ENCODE data around the gene ADH1C.
"Not testable (repeated sequence)": the region's sequence is repeated elsewhere in the genome, so short reads cannot be mapped to it uniquely, and the experiment has no call there.

The ADH1C gene

DNA sequence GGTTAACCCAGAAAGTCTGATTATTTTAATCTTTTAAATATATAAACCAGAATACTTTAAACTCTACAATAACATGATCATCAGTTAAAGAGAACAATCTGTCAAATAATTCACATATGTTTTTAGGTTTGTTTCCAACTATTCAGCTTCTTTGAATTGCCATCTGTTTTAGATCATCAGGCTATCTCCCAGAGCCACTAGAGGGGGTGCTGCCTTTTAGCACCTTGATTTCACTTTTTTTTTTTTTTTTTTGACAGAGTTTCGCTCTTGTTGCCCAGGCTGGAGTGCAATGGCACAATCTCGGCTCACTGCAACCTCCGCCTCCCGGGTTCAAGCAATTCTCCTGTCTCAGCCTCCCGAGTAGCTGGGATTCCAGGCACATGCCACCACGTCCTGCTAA is 24.8 kb upstream of the ADH1C start:
- not testable (repeated sequence) for H3K27me3 Mint-ChIP-seq (ENCODE audit: low read depth); H3K4me3 Mint-ChIP-seq; DNase-seq (ENCODE audit: low spot score); H3K4me1 Mint-ChIP-seq (ENCODE audit: low read depth); H3K27ac Mint-ChIP-seq; H3K36me3 Mint-ChIP-seq (ENCODE audit: low read depth); H3K9me3 Mint-ChIP-seq

DNA sequence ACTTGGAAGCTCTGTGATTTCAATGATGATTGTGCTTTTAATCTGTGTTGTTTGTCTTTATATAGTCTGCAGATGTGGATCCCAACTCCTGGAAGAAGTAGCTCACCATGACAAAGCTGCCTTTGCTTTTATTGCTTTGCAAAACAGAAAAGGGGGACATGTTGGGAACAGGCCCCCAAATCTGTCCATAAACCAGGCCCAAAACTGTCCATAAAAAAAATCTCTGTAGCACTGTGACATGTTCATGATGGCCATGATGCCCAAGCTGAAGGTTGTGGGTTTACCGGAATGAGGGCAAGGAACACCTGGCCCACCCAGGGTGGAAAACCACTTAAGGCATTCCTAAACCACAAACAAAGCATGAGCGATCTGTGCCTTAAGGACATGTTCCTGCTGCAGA is 19.9 kb upstream of the ADH1C start:
- not testable (repeated sequence) for H3K4me3 Mint-ChIP-seq; H3K4me1 Mint-ChIP-seq (ENCODE audit: low read depth); H3K27ac Mint-ChIP-seq; DNase-seq (ENCODE audit: low spot score); H3K27me3 Mint-ChIP-seq (ENCODE audit: low read depth); H3K36me3 Mint-ChIP-seq (ENCODE audit: low read depth); H3K9me3 Mint-ChIP-seq

DNA sequence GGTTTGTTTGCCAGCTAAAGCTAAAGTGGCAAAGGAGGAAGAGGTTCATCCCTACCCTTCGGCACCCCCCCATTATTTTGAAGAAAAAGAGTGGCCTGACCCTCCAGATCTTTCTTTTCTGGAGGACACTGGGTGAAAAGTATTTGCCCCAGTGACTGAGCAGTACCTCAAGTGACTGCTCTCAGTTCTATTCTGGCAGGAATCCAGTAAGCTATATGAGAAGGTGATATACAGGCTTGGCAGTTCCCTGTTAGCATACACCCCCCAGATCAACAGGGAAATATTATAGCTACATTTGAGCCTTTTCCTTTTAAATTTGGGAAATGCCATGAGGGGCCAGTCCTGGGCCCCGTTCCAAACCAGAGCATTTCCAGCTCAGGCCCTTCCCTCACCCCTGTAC is 15.3 kb upstream of the ADH1C start:
- not testable (repeated sequence) for DNase-seq (ENCODE audit: low spot score); H3K36me3 Mint-ChIP-seq (ENCODE audit: low read depth); H3K4me3 Mint-ChIP-seq; H3K9me3 Mint-ChIP-seq; H3K4me1 Mint-ChIP-seq (ENCODE audit: low read depth); H3K27ac Mint-ChIP-seq; H3K27me3 Mint-ChIP-seq (ENCODE audit: low read depth)

DNA sequence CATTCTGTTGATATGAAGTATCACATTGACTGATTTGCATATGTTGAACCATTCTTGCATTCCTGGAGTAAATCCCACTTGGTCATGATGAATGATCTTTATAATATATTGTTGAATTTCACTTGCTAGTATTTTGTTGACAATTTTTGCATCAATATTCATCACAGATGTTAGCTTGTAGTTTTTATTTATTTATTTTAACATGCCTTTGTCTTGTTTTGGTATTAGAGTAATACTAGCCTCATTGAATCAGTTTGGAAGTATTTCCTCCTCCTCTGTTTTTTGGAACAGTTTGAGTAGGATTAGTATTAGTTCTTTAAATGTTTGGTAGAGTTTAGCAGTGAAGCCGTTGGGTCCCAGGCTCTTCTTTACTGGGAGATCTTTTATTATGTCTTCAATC is 13.9 kb upstream of the ADH1C start:
- H3K27me3 Mint-ChIP-seq (ENCODE audit: low read depth), result peaks cover 2% of the 10 kb centered on the region
- no peak overlapping the region for H3K4me3 Mint-ChIP-seq
- no peaks in the 10 kb centered on the region for H3K4me1 Mint-ChIP-seq (ENCODE audit: low read depth)
- H3K36me3 Mint-ChIP-seq (ENCODE audit: low read depth), result no peaks in the 10 kb centered on the region
- no peak for DNase-seq (ENCODE audit: low spot score)
- H3K27ac Mint-ChIP-seq, result no peak overlapping the region
- H3K9me3 Mint-ChIP-seq, result no peaks in the 10 kb centered on the region

DNA sequence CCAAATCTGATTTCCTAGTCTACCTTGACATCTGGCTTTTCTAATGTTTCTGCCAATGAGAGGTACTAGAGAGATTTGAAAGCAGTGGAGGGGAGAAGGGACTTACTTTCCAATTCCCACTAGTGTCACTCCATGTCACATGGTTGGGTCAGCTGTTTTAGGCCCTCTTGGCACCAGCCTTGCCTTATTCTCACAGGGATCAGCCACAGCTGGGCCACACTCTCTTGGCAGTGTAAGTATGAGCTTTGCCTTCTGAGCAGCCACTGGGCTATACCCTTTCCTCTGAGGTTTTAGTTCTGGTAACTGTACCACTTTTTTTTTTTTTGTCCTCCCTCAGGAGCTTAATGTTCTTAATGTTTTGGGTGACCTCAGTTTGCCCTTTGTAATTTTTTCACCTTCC is 10.2 kb upstream of the ADH1C start:
- no peak for DNase-seq (ENCODE audit: low spot score)
- Mint-ChIP-seq H3K9me3 (no peaks in the 10 kb centered on the region), H3K27me3 (ENCODE audit: low read depth) (no peaks in the 10 kb centered on the region), H3K36me3 (ENCODE audit: low read depth) (no peaks in the 10 kb centered on the region), H3K27ac (no peak overlapping the region), H3K4me3 (no peak overlapping the region), H3K4me1 (ENCODE audit: low read depth) (no peaks in the 10 kb centered on the region)

DNA sequence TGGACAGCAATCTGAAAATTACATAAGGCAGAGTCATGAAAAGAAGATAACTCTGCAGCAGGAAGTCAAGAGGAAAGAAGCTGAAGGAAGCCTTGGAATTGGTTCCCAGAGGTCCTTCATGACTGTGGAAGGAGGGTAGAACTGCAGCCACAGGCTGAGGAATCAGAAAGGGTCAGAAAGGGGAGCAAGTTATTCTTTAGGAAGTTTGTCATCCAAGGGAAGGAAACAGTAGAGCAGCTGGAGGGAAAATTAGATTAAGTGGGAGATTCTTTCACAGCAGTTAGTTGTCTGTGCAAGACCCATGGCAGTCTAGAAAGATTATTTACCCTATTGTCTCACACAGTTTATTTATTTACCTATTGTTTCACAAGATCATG is 9.3 kb upstream of the ADH1C start:
- H3K4me1 Mint-ChIP-seq (ENCODE audit: low read depth), result no peaks in the 10 kb centered on the region
- DNase-seq (ENCODE audit: low spot score), result no peak
- no peaks in the 10 kb centered on the region for H3K27me3 Mint-ChIP-seq (ENCODE audit: low read depth)
- no peaks in the 10 kb centered on the region for H3K9me3 Mint-ChIP-seq
- H3K36me3 Mint-ChIP-seq (ENCODE audit: low read depth), result no peaks in the 10 kb centered on the region
- no peak overlapping the region for H3K4me3 Mint-ChIP-seq
- H3K27ac Mint-ChIP-seq, result no peak overlapping the region

DNA sequence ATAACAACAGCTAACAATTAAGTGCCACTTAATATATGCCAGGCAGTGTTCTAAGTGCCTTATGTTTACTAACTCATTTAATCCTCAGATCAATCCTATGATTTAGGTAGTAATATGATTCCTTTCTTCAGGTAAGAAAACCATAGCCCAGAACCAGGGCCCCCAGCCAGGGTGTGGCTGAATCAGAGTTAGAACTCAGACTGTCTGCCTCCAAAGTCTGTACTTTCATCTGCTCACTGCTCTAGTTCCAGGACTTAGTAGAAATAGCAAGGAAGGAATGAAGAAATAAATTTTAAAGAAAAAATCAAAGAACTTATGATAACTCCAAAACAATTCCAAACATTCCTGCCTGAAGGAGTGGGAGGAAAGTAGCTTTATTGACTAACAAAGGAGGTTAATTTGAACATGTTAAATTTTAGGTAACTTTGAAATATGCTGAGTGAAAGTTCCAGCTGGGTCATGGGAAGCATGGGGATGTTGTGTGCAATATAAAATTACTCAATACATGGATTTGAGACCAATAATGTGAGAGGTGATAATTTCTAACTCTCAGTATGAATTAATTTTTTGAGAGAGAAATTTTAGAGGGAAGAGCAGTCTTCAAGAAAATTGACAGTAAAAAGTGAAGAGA is 8.8 kb upstream of the ADH1C start:
- peaks cover 3% of the 10 kb centered on the region for H3K9me3 Mint-ChIP-seq
- H3K36me3 Mint-ChIP-seq (ENCODE audit: low read depth), result no peaks in the 10 kb centered on the region
- DNase-seq (ENCODE audit: low spot score), result no peak

DNA sequence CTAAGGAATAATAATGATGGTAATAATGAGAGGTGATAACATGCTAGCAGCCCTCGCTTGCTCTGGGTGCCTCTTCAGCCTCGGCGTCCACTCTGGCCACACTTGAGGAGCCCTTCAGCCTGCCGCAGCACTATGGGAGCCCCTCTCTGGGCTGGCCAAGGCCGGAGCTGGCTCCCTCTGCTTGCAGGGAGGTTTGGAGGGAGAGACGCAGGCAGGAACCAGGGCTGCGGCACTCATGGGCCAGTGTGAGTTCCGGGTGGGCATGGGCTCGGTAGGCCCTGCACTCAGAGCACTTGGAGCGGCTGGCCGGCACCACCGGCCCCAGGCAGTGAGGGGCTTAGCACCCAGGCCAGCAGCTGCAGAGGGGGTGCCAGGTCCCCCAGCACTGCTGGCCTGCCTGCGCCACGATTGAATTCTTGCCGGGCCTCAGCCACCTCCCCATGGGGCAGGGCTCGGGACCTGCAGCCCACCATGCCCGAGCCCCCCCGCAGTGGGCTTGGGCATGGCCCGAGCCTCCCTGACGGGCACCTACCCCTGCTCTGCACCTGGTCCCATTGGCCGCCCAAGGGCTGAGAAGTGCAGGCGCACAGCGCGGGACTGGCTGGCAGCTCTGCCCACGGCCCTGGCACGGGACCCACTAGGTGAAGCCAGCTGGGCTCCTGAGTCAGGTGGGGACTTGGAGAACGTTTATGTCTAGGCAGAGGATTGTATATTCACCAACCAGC is 7.1 kb upstream of the ADH1C start:
- Mint-ChIP-seq H3K27ac (no peak overlapping the region), H3K27me3 (ENCODE audit: low read depth) (peaks cover 2% of the 10 kb centered on the region), H3K36me3 (ENCODE audit: low read depth) (no peaks in the 10 kb centered on the region), H3K4me3 (no peak overlapping the region), H3K9me3 (peaks cover 17% of the 10 kb centered on the region), H3K4me1 (ENCODE audit: low read depth) (peaks cover 9% of the 10 kb centered on the region)
- no peak for DNase-seq (ENCODE audit: low spot score)

More for the DNA sequence above, 8.8 kb upstream of the ADH1C start:
- no peak overlapping the region for H3K27ac Mint-ChIP-seq
- H3K27me3 Mint-ChIP-seq (ENCODE audit: low read depth), result peaks cover 2% of the 10 kb centered on the region
- peaks cover 3% of the 10 kb centered on the region for H3K4me1 Mint-ChIP-seq (ENCODE audit: low read depth)
- H3K4me3 Mint-ChIP-seq, result no peak overlapping the region

DNA sequence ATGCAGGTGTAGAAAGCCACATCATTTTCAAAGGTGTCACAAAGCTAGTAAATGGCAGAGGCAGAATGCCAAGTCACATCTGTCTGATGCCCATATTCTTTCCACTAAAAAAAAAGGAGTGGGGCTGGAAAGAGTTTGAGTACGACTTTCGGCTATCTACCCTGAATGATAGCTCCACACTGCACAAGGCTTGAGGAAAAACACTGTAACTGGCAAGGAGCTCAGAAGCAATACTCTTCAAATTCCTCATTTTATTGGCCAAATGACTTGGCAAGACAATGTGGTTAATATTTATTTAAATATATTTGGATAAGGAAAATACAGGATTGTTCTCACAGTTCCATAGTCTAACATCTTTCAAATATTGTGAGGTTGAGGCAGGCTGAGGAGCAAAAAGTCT is 5.4 kb upstream of the ADH1C start:
- no peaks in the 10 kb centered on the region for H3K36me3 Mint-ChIP-seq (ENCODE audit: low read depth)
- peaks cover 2% of the 10 kb centered on the region for H3K27me3 Mint-ChIP-seq (ENCODE audit: low read depth)
- H3K9me3 Mint-ChIP-seq, result peaks cover 24% of the 10 kb centered on the region
- peaks cover 9% of the 10 kb centered on the region for H3K4me1 Mint-ChIP-seq (ENCODE audit: low read depth)
- DNase-seq (ENCODE audit: low spot score), result no peak
- H3K4me3 Mint-ChIP-seq, result no peak overlapping the region
- no peak overlapping the region for H3K27ac Mint-ChIP-seq

DNA sequence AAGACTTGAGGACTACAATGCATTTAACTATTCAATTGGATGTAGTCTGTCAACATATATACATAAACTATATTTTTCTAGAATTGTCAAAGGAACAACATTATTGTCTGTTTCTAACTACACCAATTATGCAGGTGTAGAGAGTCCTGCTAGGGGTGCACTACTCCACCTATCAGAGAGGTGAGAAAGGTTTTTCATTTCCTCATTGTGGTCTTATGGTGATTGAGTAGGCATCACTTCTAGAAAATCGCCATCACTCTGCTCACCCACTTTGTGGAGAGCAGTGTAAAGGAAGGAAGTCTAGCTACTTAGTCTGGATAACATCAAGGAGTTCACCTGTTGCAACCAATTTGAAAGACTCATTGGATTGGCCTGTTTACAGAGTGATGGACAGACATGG is 4.4 kb upstream of the ADH1C start:
- Mint-ChIP-seq H3K4me3 (no peak overlapping the region), H3K27ac (no peak overlapping the region), H3K36me3 (ENCODE audit: low read depth) (no peaks in the 10 kb centered on the region), H3K27me3 (ENCODE audit: low read depth) (peaks cover 2% of the 10 kb centered on the region), H3K9me3 (peaks cover 24% of the 10 kb centered on the region), H3K4me1 (ENCODE audit: low read depth) (peaks cover 9% of the 10 kb centered on the region)
- DNase-seq (ENCODE audit: low spot score), result no peak

DNA sequence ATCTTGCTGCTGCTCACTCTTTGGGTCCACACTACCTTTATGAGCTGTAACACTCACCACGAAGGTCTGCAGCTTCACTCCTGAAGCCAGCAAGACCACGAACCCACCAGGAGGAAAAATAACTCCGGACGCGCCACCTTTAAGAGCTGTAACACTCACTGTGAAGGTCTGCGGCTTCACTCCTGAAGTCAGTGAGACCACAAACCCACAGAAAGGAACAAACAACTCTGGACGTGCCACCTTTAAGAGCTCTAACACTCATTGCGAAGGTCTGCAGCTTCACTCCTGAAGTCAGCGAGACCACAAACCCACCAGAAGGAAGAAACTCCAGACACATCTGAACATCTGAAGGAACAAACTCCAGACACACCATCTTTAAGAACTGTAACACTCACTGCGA is 3.6 kb upstream of the ADH1C start:
- Mint-ChIP-seq H3K4me3 (peak overlapping the region; percentile 28), H3K9me3 (peaks cover 24% of the 10 kb centered on the region)
- not testable (repeated sequence) for H3K27me3 Mint-ChIP-seq (ENCODE audit: low read depth); H3K27ac Mint-ChIP-seq; DNase-seq (ENCODE audit: low spot score); H3K4me1 Mint-ChIP-seq (ENCODE audit: low read depth); H3K36me3 Mint-ChIP-seq (ENCODE audit: low read depth)

DNA sequence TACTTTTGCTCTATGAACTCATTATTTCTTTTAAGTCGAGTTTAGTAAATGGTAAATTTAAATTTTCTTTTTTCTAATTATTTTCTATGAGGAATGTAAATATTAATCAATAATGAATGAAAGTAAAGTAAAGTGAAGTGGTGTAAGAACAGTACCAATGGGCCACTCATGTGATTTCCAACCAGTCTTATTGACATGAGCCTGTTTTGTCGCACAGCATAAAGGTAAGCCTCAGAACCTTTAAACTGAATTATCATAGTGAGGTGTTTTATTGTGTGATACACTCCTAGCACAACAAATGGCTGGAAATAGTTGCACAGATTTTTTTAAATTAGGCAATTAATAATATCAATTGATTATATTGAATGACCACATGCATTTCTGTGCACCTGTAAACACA is 1.1 kb downstream of the ADH1C start:
- H3K36me3 Mint-ChIP-seq (ENCODE audit: low read depth), result no peaks in the 10 kb centered on the region
- peaks cover 22% of the 10 kb centered on the region for H3K9me3 Mint-ChIP-seq
- peaks cover 7% of the 10 kb centered on the region for H3K4me1 Mint-ChIP-seq (ENCODE audit: low read depth)
- no peak overlapping the region for H3K4me3 Mint-ChIP-seq
- no peaks in the 10 kb centered on the region for H3K27me3 Mint-ChIP-seq (ENCODE audit: low read depth)
- DNase-seq (ENCODE audit: low spot score), result no peak
- no peak overlapping the region for H3K27ac Mint-ChIP-seq

DNA sequence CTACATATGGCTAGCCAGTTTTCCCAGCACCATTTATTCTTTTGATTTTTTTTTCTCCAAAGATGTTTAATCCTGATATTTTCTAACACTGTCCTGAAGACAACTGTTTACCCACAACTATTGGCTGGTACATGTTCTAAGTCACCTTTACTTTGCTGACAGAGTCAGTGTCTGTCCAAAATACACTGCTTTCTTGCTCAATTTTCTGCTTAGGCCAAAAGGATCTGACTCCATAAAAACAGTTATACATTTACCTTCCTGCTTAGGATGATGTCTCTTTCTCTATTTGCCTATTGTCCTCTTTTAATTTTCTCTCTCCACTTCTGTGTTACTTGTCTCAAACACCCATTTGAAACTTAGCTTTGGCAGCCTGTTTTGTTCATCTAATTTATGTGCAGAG is 3.2 kb downstream of the ADH1C start:
- no peaks in the 10 kb centered on the region for H3K36me3 Mint-ChIP-seq (ENCODE audit: low read depth)
- H3K27me3 Mint-ChIP-seq (ENCODE audit: low read depth), result no peaks in the 10 kb centered on the region
- H3K27ac Mint-ChIP-seq, result no peak overlapping the region
- H3K9me3 Mint-ChIP-seq, result peaks cover 4% of the 10 kb centered on the region
- no peak for DNase-seq (ENCODE audit: low spot score)
- H3K4me3 Mint-ChIP-seq, result no peak overlapping the region
- no peaks in the 10 kb centered on the region for H3K4me1 Mint-ChIP-seq (ENCODE audit: low read depth)

DNA sequence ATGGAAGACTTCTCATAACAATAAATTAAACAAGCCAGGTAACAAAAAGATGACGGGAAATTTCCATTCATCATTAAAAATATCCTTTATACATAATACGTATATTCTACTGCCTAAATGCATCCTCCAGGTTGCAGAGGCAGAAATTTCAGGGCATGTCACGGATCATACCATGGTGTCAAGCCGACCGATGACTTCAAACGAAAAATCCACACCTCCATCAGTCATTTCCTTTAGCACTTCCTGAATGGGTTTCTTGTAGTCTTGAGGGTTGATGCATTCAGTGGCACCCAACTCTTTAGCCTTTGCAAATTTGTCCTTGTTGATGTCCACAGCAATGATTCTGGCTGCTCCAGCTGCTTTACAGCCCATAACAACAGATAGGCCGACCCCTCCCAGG is 9.9 kb downstream of the ADH1C start:
- not testable (repeated sequence) for H3K27me3 Mint-ChIP-seq (ENCODE audit: low read depth); H3K36me3 Mint-ChIP-seq (ENCODE audit: low read depth); H3K27ac Mint-ChIP-seq; H3K4me3 Mint-ChIP-seq; DNase-seq (ENCODE audit: low spot score); H3K4me1 Mint-ChIP-seq (ENCODE audit: low read depth); H3K9me3 Mint-ChIP-seq

DNA sequence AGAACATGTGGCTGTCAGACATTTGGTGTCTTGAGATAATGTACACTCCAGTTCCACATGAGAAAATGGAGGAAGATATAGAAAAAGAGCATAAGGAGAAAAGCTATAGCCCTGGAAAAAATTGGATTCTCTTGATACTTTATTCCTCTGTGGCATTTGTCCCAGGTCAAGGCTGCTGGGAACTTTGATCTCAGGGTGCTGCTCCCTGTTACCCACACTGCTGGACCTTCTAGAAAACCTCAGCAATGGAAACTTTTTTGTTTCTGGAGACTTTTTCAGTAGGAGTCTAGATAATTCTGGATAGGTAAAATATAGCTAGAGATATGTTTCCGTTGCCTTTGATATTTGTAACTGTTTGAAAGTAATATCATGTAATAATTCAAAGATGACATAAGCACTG is 11.1 kb downstream of the ADH1C start:
- H3K4me1 Mint-ChIP-seq (ENCODE audit: low read depth), result no peaks in the 10 kb centered on the region
- H3K27ac Mint-ChIP-seq, result no peak overlapping the region
- DNase-seq (ENCODE audit: low spot score), result no peak
- H3K4me3 Mint-ChIP-seq, result no peak overlapping the region
- no peaks in the 10 kb centered on the region for H3K27me3 Mint-ChIP-seq (ENCODE audit: low read depth)
- H3K36me3 Mint-ChIP-seq (ENCODE audit: low read depth), result no peaks in the 10 kb centered on the region
- no peaks in the 10 kb centered on the region for H3K9me3 Mint-ChIP-seq

Data from T-helper 2 cell treated with Interferon-gamma antibody and Interleukin-4, amounts not matched to agents 5 μg/mL and 100 μg/mL, for 36 hours (primary cell).